NCI-H2171 (cell line): ENCODE results near the gene RNF183.
"Not testable (repeated sequence)": the region's sequence is repeated elsewhere in the genome, so short reads cannot be mapped to it uniquely, and the experiment has no call there.

Experiments
- DNase-seq: peaks from one replicate; lab custom pipeline; 2025; lab: John Stamatoyannopoulos, UW

Gene RNF183

DNA sequence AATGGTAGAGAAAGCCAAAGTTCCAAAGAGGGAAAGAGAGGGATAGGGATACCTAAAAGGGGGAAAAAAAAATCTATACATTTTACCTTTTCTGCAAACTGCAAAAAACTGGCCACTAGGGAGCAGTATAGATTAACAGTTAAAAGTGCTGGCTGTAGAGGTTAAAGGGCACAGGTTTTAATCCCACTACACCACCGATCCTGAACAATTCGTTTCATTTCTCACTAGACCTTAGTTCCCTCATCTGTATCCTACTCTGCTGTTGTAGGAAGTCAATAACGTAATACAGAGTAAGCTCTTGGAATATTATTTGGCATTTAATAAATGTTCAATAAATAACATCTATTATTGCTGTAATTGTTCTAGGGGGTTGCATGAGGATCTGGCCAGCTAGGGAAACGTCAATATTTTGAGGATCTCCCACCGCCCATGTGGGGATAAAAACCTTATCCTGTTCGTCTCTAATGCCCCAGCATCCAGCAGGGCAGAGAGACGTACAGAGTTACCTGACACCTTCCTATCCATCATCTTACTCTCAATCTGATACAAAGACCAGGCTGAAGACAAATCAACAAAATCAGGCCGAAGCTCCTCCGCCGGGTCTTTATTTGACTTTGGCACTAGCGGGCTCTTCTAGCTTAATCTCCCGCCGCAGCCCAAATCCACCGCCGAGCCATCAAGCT lies 28.6 kb downstream of the RNF183 start:
- DNase-seq = peak; percentile 61

DNA sequence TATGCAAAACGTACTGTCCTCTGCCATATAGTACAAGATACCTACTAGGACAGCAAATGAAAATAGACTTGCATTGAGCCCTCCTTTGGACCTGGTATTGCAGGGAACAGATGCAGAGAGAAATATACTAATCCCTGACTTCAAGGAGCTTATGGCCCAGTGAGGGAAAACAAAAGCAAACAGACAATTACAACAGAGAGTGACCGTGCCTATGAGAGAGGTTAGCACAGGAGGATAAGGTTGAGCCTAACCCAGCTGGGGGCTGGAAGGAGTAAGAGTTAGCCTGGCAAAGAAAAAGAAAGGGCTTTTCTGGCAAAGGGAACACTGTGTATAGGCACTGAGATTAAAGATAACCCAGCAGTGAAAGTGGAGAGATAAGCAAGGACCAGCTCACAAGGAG lies 33.3 kb downstream of the RNF183 start:
- DNase-seq = no peak

DNA sequence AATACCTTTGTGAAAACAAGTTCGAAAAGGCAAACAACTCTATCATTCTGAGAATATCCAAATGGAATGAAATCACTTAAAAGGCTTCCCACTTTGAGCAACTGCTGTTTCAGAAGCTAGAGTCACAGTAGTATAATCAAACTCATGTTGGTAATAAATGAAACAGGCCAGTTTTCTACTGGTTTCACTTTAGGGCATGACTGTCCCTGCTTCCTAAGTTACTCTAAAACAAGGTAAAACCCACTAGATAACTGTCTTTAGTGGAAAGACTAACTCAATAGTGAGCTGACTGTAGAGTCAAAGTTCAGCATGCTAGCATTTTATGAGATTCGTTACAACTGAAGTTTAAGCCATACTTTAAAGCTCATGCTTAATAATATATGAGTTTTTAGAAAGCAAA lies 33.8 kb downstream of the RNF183 start:
- DNase-seq = no peak

DNA sequence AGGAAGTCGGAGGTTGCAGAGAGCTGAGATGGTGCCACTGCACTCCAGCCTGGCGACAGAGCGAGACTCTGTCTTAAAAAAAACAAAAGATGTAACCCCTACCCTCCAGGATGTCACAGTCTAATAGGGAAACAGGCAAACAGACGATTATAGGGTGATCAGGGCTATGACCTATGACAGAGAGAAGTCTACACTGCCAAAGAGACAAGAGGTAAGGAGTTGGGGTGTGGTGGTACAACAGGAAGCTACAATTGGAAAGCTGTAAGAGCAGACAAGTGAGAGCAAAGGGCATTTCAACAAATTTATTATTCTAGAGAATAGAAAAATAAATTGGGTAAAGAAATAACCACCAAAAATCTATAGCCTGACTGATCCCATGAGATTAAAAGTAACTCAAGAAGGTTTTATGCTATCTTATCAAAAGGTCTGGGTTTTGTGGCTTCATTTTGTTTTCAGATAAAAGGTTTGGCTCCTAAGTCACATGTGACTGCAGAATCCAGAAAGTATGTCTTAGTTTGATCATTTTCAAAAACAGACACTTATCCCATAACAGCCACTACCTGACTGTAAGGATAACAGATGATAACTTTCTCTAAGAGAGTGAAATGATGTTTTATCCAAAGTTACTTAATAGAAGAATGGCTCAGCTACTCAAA lies 35.1 kb downstream of the RNF183 start:
- DNase-seq = no peak

DNA sequence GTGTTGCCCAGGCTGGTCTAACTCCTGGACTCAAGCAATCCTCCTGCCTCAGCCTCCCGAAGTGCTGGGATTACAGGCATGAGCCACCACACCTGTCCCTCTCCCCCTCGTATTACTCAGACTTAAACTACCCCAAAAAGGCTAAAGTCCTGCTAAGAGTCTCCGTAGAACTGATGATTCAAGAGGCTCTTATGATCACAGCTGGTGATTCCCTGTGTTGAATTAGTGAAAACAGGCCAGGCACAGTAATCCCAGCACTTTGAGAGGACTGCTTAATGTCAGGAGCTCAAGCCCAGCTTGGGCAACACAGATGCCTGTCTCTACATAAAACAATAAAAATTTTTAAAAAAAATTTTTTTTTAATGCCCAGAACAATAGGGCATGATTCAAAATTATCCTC lies 37.0 kb downstream of the RNF183 start:
- DNase-seq = no peak

DNA sequence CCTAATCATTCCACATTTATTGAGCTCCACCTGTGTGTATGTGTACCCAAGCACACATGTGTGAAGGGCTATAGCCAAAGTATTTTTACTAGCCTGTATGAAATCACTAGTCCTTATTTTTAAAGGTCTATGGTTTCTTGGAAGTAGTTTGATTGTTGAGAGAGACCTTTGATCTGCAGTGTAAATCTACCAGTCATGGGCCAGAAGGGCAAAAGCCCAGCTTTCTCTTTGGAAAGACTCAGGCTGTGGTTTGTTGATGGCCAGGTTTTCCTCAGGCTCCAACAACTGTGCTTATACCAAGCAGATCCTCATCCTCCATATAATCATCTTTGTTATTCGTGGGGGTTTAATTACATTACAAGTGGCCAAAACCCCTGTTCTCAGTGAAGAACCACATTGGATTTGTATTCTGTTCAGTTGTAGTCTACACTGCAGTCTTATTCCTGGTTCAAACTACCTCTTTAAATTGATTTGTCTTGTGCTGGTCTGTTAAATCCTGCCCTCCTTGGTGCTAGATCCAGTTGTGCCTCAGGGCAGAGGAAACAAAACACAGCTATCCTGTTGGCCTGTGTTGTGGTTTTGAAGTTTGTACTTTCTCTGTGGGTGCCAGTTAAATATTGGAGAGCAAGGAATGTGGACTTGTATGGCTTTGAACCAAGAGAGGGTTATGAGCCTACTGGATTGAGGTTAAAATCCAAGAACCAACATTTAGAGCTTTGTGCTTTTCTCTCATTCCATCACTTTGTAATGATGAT lies 41.1 kb downstream of the RNF183 start:
- DNase-seq = no peak

DNA sequence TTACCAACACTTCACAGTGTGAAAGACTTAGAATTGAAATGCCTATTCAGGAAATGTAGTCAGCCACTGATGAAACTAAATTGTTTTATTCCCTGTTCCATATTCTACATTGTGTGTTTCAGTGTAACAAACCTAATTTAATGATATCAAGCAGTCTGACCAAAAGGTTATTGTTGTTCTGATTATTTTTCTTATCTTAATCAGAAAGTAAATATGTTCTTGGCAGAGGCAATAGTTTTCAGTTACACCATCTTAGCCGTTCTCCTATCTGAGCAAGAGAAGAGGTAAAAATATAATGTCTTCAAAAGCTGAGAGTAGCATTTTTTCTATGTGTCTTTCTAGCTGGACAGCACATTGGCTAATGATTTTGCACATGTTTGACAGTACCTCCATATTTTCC lies 44.9 kb downstream of the RNF183 start:
- no peak for DNase-seq

DNA sequence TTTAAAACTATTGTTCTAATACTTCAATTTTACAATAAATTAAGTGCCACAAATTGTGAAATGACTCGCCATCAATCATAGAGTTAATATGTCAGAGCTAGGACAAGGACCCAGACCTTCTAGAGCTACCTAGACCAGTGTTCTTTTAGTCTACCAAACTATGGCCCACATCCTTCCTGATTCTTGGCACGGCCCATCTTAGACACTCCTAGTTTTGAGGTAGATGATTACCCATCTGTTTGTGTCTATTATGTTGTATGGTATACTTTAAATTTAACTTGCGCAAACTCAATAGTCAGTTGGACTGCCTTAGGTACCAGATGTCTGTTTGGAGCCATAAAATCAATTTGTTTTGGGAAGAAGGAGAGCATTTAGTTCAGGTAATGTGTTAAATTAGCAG lies 45.3 kb downstream of the RNF183 start:
- no peak for DNase-seq

DNA sequence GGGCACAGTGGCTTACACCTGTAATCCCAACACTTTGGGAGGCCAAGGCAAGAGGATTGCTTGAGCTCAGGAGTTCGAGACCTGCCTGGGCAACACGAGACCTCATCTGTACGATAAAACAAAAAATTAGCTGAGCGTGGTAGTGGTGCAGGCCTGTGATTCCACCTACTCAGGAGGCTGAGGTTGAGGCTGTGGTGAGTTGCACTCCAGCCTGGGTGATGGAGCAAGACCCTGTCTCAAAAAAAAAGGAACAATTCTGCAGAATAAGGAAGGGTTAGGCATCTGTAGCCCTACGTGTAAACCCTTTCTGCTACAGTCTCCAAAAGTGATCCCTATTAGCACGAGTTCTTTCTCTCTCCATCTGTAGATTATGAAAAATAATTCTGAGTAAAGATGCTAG lies 47.7 kb downstream of the RNF183 start:
- no peak for DNase-seq

DNA sequence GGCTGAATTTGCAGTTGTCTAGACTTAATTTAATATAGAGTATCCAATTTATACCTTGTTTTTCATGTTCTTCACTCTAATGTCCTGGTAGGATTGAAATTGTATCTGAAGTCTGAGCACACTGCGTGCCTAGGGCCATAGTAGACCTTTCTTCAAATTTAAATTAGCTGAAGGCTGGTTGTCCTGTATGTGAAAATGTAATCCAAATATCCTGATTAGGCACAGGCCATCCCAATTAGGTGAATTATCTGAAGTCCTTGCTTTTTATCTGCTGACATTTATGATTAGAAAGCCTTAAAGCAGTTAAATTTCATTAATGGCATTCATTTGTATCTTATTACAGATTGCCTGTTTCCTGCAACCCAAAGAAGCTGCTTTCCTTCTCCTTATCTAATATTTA lies 48.2 kb downstream of the RNF183 start:
- DNase-seq = no peak

DNA sequence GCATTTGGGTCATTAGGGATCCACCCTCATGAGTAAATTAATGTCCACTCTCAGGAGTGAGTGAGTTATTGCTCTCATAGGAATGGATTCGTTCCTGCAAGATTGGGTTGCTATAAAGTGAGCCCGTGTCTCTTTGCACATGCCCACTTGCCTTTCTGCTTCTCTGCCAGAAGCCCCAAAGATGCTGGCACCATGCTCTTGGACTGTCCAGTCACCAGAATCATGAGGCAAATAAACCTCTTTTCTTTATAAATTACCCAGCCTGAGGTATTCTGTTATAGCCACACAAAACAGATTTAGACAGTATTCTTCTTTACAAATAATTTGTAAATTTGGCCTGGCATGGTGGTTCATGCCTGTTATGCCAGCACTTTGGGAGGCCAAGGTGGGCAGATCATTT lies 52.4 kb downstream of the RNF183 start:
- no peak for DNase-seq

DNA sequence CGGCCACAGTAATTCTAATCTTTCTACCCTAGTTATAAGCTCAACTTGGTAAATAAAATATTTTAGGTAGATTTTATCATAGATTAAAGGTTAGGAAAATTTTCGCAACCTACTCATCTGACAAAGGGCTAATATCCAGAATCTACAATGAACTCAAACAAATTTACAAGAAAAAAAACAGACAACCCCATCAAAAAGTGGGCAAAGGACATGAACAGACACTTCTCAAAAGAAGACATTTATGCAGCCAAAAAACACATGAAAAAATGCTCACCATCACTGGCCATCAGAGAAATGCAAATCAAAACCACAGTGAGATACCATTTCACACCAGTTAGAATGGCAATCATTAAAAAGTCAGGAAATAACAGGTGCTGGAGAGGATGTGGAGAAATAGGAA lies 53.5 kb downstream of the RNF183 start:
- not testable (repeated sequence) for DNase-seq

DNA sequence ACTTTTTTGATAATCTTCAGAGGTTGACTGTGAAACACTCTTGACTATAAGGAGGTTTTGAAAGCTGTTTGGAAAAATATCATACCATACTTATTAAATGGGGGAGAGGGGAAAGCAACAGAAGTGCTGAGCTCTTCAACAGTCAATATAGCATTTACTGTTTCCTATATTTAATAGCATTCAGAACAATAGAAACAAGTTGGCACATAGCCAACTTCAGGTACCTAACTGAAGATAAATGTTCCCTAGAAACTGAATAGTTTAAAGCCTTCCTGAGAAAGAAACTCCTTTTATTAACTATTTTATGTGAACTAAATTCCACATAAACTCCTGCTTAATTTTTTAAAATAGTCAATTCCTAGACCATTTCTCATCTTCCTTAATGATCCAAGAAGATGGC lies 55.5 kb downstream of the RNF183 start:
- no peak for DNase-seq
